Progenitor cell of endocrine pancreas (in vitro differentiated cells): ENCODE measurements around the gene KRT72. TPM values are rescaled to one million over a fixed set of nuclear protein-coding genes. Genes with fewer than 3 reads are reported as not detected.

Experiments used
- DNase-seq: peaks from one replicate; pipeline ENCODE4 v3.0.0; 2021; ENCODE audit warnings: low spot score; ENCODE audit not compliant: unreplicated experiment
- H3K27ac Mint-ChIP-seq: 2 replicates; pipeline ENCODE4 v1.8.0; 2021; ENCODE audit warnings: mild to moderate bottlenecking, moderate library complexity, mixed read lengths
- H3K27me3 Mint-ChIP-seq: 2 replicates; pipeline ENCODE4 v1.8.0; 2021; ENCODE audit warnings: mixed read lengths
- H3K36me3 Mint-ChIP-seq: 2 replicates; pipeline ENCODE4 v1.8.0; 2022; ENCODE audit warnings: mixed read lengths; ENCODE audit not compliant: insufficient read depth
- H3K4me1 Mint-ChIP-seq: 2 replicates; pipeline ENCODE4 v1.8.0; 2021; ENCODE audit warnings: low read depth, mixed read lengths
- H3K4me3 Mint-ChIP-seq: 2 replicates; pipeline ENCODE4 v1.8.0; 2021; ENCODE audit warnings: low read depth, mild to moderate bottlenecking, moderate library complexity, mixed read lengths
- H3K9me3 Mint-ChIP-seq: 2 replicates; pipeline ENCODE4 v1.8.0; 2021; ENCODE audit warnings: low read depth, mixed read lengths
- CTCF ChIP-seq: fragments of 200-600 bp; sonication (generic); IDR thresholded peaks from one replicate; pipeline ENCODE4 v1.5.0; 2021; ENCODE audit warnings: antibody characterized with exemption, mild to moderate bottlenecking; ENCODE audit not compliant: unreplicated experiment
- total RNA-seq: library from RNA; stranded (reverse); gene quantifications from 2 replicates; pipeline ENCODE4 v1.2.1, GENCODE V29; 2021

Gene KRT72
- total RNA-seq, 1 donor from 2014 or later, result not detected

GRCh38 chr12:52540531-52540930, 60.7 kb downstream of the KRT72 start:
- H3K36me3 Mint-ChIP-seq, result no peaks in the 10 kb centered on the region

GRCh38 chr12:52539821-52540173, 61.5 kb downstream of the KRT72 start:
- no peak for DNase-seq
- no peak overlapping the region for H3K27ac Mint-ChIP-seq
- TF ChIP-seq CTCF, result no peak
- H3K36me3 Mint-ChIP-seq, result no peaks in the 10 kb centered on the region
- H3K27me3 Mint-ChIP-seq, result peaks cover 13% of the 10 kb centered on the region
- no peak overlapping the region for H3K4me3 Mint-ChIP-seq
- H3K9me3 Mint-ChIP-seq, result no peaks in the 10 kb centered on the region
- H3K4me1 Mint-ChIP-seq, result no peaks in the 10 kb centered on the region

More at GRCh38 chr12:52540531-52540930, 60.7 kb downstream of the KRT72 start:
- H3K9me3 Mint-ChIP-seq, result no peaks in the 10 kb centered on the region
- no peak for DNase-seq
- H3K27me3 Mint-ChIP-seq, result peaks cover 19% of the 10 kb centered on the region
- TF ChIP-seq CTCF, result no peak
- no peaks in the 10 kb centered on the region for H3K4me1 Mint-ChIP-seq
- H3K27ac Mint-ChIP-seq, result no peak overlapping the region
- no peak overlapping the region for H3K4me3 Mint-ChIP-seq

- DNase-seq, result no peak
- Mint-ChIP-seq H3K9me3 (no peaks in the 10 kb centered on the region), H3K36me3 (no peaks in the 10 kb centered on the region), H3K4me1 (no peaks in the 10 kb centered on the region), H3K27ac (no peak overlapping the region), H3K27me3 (peaks cover 12% of the 10 kb centered on the region), H3K4me3 (no peak overlapping the region)
- TF ChIP-seq CTCF, result no peak
Measured at GRCh38 chr12:52539083-52539820, 62.0 kb downstream of the KRT72 start.

GRCh38 chr12:52537101-52537500, 64.2 kb downstream of the KRT72 start:
- Mint-ChIP-seq H3K4me3 (no peak overlapping the region), H3K27ac (no peak overlapping the region), H3K36me3 (no peaks in the 10 kb centered on the region), H3K27me3 (peaks cover 16% of the 10 kb centered on the region), H3K4me1 (no peaks in the 10 kb centered on the region), H3K9me3 (no peaks in the 10 kb centered on the region)
- no peak for DNase-seq
- no peak for TF ChIP-seq CTCF

Other genes starting within 250 kb of the KRT72 start
- gene KRT85, start 234.0 kb downstream of the KRT72 start, total RNA-seq, result not detected in 2 replicates
- gene KRT84, start 215.8 kb downstream of the KRT72 start, total RNA-seq, result not detected in 2 replicates
- not detected in 2 replicates for gene KRT82, start 195.1 kb downstream of the KRT72 start, total RNA-seq
- gene KRT75, start 167.1 kb downstream of the KRT72 start, total RNA-seq, result not detected in 2 replicates
- gene KRT6B, start 149.3 kb downstream of the KRT72 start, total RNA-seq, result not detected in 2 replicates
- gene KRT6C, start 127.7 kb downstream of the KRT72 start, total RNA-seq, result not detected in 2 replicates
- not detected in 2 replicates for gene KRT6A, start 108.2 kb downstream of the KRT72 start, total RNA-seq
- not detected in 2 replicates for gene KRT5, start 81.1 kb downstream of the KRT72 start, total RNA-seq
- gene KRT71, start 48.3 kb downstream of the KRT72 start, total RNA-seq, result not detected in 2 replicates
- not detected in 2 replicates for gene KRT74, start 27.6 kb downstream of the KRT72 start, total RNA-seq
- not detected in 2 replicates for gene KRT73, start 17.1 kb upstream of the KRT72 start, total RNA-seq
- gene KRT2, start 50.7 kb upstream of the KRT72 start, total RNA-seq, result not detected in 2 replicates
- gene KRT1, start 78.9 kb upstream of the KRT72 start, total RNA-seq, result not detected in 2 replicates
- not detected in 2 replicates for gene KRT77, start 102.1 kb upstream of the KRT72 start, total RNA-seq
- not detected in 2 replicates for gene KRT76, start 175.9 kb upstream of the KRT72 start, total RNA-seq
- not detected in 2 replicates for gene KRT3, start 194.7 kb upstream of the KRT72 start, total RNA-seq
- gene KRT4, start 212.7 kb upstream of the KRT72 start, total RNA-seq, result 0.29 and 0.38 TPM in 2 replicates
- gene KRT79, start 232.8 kb upstream of the KRT72 start, total RNA-seq, result not detected in 2 replicates
- gene KRT78, start 247.5 kb upstream of the KRT72 start, total RNA-seq, result not detected in 2 replicates